Measurements from ENCODE around the gene LRRC41.
"Not testable (repeated sequence)": the region's sequence is repeated elsewhere in the genome, so short reads cannot be mapped to it uniquely, and the experiment has no call there.

LRRC41 gene

GRCh38 chr1:46325285-46326076, 22.1 kb upstream of the LRRC41 start:
- DNase-seq = not testable (repeated sequence)

- not testable (repeated sequence) for DNase-seq
These were observed 18.8 kb upstream of the LRRC41 start for GRCh38 chr1:46322191-46322590.

GRCh38 chr1:46319960-46320914, 16.8 kb upstream of the LRRC41 start:
- not testable (repeated sequence) for DNase-seq

GRCh38 chr1:46319301-46319700, 15.9 kb upstream of the LRRC41 start:
- not testable (repeated sequence) for DNase-seq

GRCh38 chr1:46317323-46317722, 13.9 kb upstream of the LRRC41 start:
- no peak for DNase-seq

GRCh38 chr1:46315669-46316403, 12.4 kb upstream of the LRRC41 start:
- DNase-seq = no peak

GRCh38 chr1:46310321-46310720, 6.9 kb upstream of the LRRC41 start:
- DNase-seq = no peak

- no peak for DNase-seq
These were observed 6.2 kb upstream of the LRRC41 start for GRCh38 chr1:46309401-46310159.

GRCh38 chr1:46306159-46306530, 2.7 kb upstream of the LRRC41 start:
- DNase-seq = no peak

- no peak for DNase-seq
These were observed 483 bp upstream of the LRRC41 start for GRCh38 chr1:46303872-46304326.

- peak in 1 of 2 donors; percentile 41 for DNase-seq
These were observed 777 bp downstream of the LRRC41 start for GRCh38 chr1:46302641-46303037.

GRCh38 chr1:46301808-46302640, 1.4 kb downstream of the LRRC41 start:
- DNase-seq = peak; percentile 58 to 66

GRCh38 chr1:46301406-46301807, 2.0 kb downstream of the LRRC41 start:
- DNase-seq = no peak

GRCh38 chr1:46300673-46301405, 2.6 kb downstream of the LRRC41 start:
- no peak for DNase-seq

- no peak for DNase-seq
These were observed 5.0 kb downstream of the LRRC41 start for GRCh38 chr1:46298387-46298786.

- DNase-seq = no peak
These were observed 8.1 kb downstream of the LRRC41 start for GRCh38 chr1:46295306-46295705.

- DNase-seq = no peak
These were observed 13.4 kb downstream of the LRRC41 start for GRCh38 chr1:46289976-46290375.

GRCh38 chr1:46289134-46289494, 14.3 kb downstream of the LRRC41 start:
- DNase-seq = no peak

GRCh38 chr1:46288485-46289133, 14.8 kb downstream of the LRRC41 start:
- DNase-seq = no peak
